HG03060 (cell line): ENCODE measurements around the gene ESR1.
"Not testable (repeated sequence)": the region's sequence is repeated elsewhere in the genome, so short reads cannot be mapped to it uniquely, and the experiment has no call there.

Experiments used
- ATAC-seq: cut with Tn5 transposase; IDR thresholded peaks from one replicate; pipeline ENCODE4 v1.9.1; 2021; ENCODE audit warnings: low read depth, moderate number of reproducible peaks; ENCODE audit not compliant: unreplicated experiment

The ESR1 gene

DNA sequence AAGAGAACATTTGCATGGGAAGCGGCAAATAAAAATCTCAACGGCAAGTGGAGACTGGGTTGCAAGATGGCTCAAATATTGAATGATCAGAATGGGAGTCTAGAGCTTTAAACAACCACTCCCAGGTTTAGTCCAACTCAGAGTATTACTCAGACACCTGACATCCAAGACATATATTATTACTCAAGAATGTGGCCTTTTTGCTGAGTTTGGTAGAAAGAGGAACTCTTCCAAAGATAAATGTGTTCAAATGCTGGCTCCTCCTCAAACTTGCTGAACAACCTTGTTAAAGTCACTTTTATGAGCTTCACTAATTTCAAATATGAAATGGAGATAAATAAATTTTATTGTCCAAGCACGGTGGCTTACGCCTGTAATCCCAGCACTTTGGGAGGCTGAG is 77.8 kb downstream of the ESR1 start:
- no peak for ATAC-seq

DNA sequence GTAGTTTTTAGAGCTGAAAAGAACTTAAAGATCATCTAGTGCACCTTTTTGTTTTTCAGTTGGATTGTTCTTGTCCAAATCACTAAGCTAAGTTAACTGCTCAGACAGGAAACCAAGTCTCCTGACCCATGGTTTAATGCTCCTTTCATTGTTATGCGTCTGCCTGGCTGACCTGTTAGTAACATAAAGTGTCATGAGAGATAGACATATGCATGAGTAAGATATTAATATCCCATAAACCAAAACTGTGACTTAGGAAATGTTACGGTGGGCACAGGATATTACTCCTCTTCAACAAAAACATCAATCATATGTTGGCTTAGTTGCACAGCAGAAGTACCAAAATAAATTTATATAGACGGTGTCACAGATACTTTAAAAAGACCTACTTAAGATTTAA is 84.0 kb downstream of the ESR1 start:
- no peak for ATAC-seq

DNA sequence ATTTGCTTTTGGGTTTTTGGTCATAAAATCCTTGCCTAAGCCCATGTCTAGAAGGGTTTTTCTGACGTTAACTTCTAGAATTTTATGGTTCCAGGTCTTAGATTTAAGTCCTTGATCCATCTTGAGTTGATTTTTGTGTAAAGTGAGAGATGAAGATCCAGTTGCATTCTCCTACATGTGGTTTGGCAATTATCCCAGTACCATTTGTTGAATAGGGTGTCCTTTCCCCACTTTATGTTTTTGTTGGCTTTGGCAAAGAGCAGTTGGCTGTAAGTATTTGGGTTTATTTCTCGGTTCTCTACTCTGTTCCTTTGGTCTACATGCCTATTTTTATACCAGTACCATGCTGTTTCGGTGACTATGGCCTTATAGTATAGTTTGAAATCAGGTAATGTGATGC is 86.9 kb downstream of the ESR1 start:
- not testable (repeated sequence) for ATAC-seq

DNA sequence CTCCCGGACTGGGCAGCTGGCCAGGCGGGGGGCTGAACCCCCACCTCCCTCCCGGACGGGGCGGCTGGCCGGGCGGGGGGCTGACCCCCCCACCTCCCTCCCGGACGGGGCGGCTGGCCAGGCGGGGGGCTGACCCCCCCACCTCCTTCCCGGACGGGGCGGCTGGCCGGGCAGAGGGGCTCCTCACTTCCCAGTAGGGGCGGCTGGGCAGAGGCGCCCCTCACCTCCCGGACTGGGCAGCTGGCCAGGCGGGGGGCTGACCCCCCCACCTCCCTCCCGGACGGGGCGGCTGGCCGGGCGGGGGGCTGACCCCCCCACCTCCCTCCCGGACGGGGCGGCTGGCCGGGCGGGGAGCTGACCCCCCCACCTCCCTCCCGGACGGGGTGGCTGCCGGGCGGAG is 91.7 kb downstream of the ESR1 start:
- ATAC-seq: not testable (repeated sequence)

DNA sequence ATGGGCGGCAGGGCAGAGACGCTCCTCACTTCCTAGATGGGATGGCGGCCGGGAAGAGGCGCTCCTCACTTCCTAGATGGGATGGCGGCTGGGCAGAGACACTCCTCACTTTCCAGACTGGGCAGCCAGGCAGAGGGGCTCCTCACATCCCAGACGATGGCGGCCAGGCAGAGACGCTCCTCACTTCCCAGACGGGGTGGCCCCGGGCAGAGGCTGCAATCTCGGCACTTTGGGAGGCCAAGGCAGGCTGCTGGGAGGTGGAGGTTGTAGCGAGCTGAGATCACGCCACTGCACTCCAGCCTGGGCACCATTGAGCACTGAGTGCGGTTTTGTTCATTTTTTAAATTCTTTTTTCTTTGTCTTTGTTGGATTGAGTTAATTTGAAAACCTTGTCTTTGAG is 92.3 kb downstream of the ESR1 start:
- not testable (repeated sequence) for ATAC-seq

DNA sequence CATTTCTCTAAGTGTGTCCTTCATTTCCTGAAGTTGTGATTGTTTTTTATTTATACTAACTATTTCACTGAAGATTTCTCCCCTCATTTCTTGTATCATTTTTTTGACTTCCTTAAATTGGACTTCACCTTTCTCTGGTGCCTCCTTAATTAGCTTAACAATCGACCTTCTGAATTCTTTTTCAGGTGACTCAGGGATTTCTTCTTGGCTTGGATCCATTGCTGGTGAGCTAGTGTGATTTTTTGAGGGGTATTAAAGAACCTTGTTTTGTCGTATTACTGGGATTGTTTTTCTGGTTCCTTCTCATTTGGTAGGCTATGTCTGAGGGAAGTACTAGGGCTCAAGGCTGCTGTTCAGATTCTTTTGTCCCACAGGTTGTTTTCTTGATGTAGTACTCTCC is 92.8 kb downstream of the ESR1 start:
- no peak for ATAC-seq

DNA sequence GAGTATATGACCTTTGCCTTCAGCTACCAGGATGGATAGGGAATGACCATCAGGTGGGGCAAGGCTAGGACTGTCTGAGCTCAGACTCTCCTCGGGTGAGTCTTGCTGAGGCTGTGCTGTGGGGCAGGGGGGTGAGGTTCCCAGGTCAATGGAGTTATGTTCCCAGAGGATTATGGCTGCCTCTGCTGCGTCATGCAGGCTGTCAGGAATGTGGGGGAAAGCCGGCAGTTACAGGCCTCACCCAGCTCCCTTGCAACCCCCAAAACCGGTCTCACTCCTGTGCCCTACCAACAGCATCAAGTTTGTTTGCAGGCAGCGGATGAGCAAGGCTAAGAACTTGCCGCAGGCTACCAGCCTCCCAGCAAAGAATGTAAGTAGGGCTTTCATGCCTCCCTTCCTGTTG is 93.5 kb downstream of the ESR1 start:
- ATAC-seq: no peak

DNA sequence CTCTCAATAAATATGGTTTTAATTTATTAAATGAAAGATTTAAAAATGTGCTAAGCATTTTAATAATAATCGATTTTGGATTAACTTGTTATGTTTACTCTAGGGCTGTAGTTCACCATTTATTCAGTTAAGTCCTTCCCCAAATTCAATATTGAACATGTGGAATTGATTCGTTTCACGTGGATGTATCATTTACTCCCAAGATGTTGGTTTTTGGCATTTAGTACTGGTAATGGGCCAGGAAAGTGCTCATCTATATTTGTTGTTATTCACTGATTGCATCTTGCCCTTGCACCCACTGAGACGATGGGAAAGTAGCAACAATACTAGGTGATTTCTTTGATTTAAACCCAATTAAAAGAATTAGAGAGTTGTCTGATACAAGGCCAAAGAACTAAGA is 97.1 kb downstream of the ESR1 start:
- ATAC-seq: no peak

DNA sequence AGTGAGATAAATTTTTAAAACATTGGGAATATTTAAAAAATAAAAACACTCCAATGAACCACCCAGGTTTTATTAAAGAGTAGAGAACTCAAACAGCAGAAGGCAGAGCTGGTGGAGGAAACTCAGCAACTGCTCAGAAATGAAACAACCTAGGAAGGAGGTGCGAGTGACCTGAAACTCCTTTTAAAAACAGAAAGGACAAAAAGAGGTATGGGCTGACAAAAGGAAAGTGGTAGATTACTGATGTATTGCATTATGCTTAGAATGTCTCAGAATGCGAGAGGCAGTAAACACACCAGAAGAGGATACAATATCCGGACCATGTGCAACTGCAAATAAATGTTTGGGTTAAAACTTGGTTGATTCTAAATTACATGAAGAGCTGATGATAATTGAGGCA is 97.6 kb downstream of the ESR1 start:
- ATAC-seq: no peak

DNA sequence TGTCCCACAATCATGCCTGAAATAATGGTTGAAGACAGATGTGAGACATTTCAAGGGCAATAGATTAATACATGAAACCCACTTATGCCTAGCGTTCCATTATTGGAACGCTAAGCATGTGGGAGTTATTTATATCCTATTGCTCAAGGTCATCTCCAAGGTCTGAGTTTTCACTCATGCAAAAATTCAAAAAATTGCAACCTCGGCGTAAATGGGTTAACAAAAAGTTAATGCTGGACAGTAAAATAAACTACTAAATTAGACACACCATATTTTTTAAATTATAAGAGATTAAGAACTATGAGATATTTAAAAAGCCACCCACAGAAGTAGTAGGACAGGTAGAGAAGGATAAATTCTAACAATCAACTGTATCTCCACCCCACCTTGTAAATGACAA is 98.4 kb downstream of the ESR1 start:
- ATAC-seq: no peak

DNA sequence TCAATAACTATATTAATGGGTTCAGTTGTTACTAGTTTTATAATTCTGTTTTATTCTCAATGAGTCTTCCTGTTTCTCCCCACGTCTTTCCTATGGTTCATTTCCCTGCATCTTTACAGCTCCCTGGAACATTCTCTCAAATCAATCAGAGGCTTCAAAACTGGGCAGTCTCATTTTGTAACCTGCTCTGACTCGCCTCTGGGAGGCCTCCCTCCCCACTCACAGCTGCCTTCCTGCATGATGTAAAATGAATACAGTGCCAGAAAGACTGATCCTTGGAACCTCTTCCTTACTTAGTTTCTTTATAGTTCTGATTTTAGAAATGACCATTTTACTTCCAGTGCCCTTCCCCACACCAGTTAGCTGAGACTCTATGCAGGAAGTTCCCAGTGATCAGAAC is 103.9 kb downstream of the ESR1 start:
- ATAC-seq: no peak

DNA sequence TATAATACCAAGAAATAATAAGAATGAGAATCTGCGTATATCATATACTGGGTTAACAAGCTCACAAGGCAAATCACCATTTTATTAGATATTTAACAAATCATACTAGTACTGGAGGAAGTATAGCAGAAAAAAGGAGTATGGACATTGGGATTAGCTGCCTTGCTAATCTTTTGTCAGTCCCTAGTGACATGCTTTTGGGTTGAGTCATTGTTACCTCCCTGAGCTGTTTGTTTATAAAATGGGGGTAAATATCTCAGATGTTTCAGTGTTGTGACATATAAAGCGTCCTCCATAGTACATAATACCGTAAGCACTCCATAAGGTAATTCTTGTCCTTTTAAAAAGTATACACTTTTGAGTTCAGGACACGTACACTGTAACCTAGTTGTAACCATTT is 107.0 kb downstream of the ESR1 start:
- no peak for ATAC-seq

DNA sequence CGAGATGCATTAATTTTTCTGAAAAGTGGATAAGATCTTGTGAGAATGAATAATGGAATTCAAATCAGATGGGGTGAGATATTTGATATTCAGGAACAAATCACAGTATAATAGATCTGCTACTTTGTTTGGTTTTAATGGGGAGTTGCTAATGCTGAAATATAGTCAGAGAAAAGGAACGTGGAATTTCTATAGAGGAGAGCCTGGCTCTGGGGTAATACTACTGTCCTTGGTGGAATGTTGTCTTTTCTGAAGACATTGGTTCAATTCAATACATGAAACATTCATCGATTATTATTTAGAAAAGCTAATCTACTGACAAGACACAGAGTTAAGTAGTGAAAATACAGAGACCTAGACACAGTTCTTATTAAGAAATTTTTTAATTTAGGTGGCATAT is 108.6 kb downstream of the ESR1 start:
- no peak for ATAC-seq

DNA sequence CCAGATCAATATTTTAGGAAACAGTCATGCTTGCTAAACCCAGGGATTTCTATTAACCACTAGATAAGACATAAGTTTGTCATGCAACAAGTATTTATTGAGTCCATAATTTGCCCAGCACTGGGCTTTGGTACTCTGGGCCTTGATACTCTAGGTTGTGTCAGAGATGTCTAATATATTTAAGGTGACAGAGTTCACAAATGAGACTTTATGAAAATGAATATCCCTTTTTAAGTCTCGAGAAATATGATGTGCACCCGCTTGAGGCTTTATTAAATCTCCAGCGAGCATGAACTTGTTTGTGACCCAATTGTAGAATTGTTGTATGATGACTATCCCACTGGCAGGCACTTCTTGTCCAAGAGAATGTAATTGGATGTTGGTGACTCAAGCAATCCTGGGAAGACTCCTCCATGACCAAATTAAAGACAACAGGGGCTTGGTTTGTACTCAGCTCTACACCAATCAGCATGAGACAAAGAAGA is 109.2 kb downstream of the ESR1 start:
- ATAC-seq: no peak

DNA sequence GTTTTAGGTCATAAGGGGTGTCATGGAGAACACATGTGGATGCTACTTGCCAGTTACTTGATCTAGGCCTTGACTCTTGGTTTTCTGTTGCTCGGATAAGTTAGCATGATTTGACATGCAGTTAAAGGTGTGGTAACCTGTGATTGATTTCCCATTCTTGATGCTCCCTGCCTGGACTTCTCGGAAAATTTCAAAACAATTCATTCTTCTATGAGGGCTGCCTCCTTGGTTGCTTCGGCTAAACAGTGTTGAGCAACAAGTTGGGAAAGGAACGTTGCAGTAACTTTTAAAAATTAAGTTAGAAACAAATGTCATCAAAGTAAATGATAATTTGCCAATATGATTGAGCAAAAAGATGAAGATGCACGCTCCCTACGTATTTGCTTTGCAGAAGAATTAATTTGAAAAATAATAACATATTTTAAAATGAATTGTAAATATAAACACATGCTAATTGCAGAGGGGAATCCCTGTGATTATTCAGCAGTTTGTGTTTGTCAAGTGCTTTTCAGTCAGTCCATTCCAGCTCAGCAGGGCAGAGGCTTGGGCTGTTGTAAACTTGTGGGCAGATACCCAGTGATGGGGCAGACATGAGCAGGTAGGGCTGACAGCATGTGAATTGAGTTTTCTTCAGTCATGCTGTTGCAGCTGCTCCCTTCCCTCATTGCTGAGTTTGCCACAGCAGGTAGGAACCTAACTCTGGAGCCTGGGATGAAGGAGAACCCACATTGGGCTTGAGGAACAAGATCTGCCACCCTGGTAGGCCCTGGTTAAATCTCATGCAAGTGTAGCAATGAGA is 110.2 kb downstream of the ESR1 start:
- no peak for ATAC-seq

DNA sequence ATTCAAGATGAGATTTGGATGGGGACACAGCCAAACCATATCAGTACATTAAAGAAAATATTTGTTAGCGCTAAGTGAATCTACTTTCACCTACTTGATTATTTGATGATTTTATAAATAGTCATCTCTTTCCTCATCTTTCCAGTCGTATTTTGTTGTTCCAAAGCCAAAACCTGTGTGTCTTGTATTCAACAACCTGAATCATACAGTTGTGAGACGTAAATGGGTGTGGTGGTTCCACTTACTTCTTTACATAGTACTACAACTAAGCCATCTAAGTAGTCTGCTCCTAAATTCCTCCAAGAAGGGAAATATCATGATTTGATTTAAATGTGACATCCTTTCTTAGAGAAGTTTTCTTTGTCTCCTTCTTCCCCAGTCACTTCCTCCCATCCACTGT is 132.8 kb downstream of the ESR1 start:
- no peak for ATAC-seq

DNA sequence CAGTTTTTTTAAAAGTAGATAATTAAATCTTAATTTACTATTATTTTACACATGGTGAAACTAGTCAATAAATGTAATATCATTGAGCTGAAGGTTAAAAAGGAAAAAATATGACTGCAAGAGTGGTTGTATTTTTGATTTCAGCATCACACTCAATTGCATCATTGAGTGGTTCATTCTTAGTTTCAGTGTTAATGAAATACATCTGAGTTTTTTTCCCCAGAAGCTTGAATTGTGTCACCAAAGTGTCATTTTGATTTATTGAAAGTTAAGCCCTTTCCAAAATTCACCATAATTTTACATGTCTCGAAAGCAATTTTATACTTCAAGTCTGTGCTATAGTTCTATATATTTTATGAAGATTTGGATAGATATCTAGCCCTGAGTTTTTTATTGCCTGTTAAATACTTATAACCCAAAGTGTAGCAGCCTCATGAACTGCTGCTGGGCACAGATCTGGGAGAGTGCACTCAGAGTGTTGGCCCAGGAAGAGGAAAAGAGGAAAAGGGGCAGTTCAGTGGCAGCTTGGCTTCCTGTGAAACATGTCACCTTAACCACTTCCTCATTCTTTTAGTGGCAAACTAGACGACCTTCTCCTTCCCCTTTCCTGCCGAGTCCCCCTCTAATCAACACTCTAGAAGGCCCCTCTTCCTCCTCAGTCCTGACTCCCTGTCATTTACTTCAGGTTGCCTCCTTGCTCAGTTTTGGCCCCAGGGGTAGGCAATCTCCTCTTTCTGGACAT is 140.7 kb downstream of the ESR1 start:
- no peak for ATAC-seq

DNA sequence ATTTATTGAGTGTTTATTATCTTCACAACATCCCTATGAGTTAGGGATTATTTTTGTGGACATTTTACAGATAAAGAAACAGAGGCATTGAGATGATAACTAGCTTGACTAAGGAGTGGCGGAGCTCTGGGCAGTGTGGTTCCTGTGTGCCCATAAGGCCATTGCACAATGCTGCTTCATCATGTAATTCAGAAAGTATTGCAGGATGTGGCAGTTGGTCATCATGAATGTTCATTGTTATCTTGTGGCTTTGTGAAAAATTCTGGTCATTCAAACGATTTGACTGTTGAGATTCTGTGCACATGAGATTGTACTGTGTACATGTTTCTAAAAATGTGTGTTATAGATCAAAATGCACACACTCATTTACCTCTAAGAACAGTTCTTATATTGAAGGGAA is 150.8 kb downstream of the ESR1 start:
- no peak for ATAC-seq

DNA sequence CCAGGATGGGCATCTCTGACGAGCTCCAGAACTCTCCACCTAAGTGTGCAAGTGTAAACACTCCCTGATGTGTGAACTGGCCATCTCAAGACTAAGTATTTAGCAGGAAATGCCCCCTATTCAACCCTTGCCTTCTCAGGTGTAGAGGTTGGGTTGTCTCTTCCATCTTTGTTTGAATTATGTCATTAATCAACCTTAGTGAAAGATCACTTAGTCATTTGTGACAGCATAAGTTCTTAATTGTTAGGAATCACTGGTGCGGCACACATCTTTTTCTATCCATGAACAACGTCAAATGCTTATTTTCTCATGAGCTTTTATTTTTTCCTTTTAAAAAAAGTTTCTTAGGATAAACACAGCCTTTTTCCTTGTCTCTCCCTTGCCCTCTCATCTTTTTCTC is 151.6 kb downstream of the ESR1 start:
- no peak for ATAC-seq

DNA sequence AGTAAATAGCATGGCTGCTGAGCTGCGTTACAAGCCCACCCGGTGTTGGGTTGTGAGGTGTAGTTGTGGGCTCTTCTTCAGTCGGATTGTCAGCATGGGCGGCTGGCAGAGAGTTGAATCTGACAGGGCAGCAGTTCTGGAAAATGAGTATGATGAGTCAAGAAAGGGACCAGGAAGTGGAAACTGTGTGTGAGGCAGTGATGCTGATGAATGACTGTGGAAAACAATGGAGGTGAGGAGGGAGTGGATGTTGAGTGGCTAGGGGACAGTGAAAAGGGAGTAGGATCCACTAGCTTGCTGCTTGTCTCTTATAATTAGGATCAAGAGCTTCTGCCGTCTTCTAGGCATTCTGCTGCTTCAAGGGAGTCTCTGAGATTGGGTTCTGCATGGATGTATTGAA is 154.3 kb downstream of the ESR1 start:
- ATAC-seq: no peak

DNA sequence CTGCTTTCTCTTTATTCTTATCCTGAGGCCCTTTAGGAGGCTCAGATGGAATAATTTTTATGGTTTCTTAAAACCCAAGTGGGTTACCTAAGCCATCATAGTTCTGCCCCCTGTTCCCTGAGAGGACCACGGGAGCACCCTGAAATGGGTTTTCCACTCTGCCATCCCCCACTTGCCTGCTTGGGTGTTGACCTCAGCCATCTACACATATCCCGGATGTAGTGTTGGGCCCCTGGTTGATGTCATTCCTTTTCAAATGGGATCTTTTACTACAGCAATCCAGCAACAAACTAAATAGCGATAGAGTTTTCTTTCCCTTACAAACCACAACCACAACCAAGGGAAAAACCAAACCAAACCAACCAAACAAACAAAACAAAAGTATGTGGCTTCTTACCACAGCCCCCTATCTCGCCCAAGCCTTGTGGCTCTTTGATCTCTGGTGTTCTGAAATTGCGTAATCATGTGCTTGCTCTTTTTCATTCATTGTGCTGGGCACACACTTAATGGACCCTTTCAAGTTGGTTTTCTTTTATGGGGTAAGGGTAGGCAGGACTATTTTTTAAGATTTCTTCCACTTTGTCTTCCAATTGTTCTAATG is 154.9 kb downstream of the ESR1 start:
- no peak for ATAC-seq

DNA sequence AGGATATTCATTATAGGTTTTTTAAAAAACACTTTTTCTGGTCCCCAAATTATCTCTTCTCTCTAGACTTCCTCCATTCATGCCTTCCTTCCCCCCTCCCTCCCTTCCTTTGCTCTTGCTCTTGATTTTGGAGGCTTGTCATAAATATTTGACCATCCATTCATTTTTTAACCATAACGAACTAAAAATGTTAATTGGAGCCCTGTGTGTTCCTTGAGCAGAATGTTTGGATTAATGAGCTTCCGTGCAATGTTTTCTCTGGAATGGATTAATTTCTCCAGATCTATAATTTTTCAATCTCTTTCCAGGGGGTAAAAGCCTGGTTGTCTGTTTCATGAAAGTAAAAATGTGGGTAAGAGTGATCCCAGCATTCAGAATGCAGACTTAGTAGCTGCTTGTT is 155.5 kb downstream of the ESR1 start:
- ATAC-seq: no peak
